Subcutaneous adipose tissue (tissue), 4 donors: ENCODE data around the gene PLVAP. TPM values are rescaled to one million over a fixed set of nuclear protein-coding genes. Genes with fewer than 3 reads are reported as not detected.

Source experiments
- CTCF ChIP-seq: fragments of 450-650 bp; IDR thresholded peaks from one replicate; pipeline ENCODE4 v1.5.1; 2016; ENCODE audit warnings: low read depth, mild to moderate bottlenecking, control low read depth, antibody characterized with exemption, moderate library complexity
- total RNA-seq, 4 donors: library from RNA; depleted of rRNA; stranded (reverse); fragments of >200 nt; gene quantifications; one replicate each; pipeline ENCODE4 v1.1.0, GENCODE V29; 2016

Gene PLVAP
- total RNA-seq, 4 donors from 2014 or later: 22.6 to 220 (median 82.6) TPM

- TF ChIP-seq CTCF: no peak
Measured at GRCh38 chr19:17325881-17326594, 51.1 kb downstream of the PLVAP start.

GRCh38 chr19:17325133-17325532 is 52.0 kb downstream of the PLVAP start:
- TF ChIP-seq CTCF: no peak

GRCh38 chr19:17324357-17325114 is 52.6 kb downstream of the PLVAP start:
- TF ChIP-seq CTCF: no peak

GRCh38 chr19:17323964-17324332 is 53.2 kb downstream of the PLVAP start:
- no peak for TF ChIP-seq CTCF

- no peak for TF ChIP-seq CTCF
Measured at GRCh38 chr19:17323300-17323963, 53.7 kb downstream of the PLVAP start.

- TF ChIP-seq CTCF: no peak
Measured at GRCh38 chr19:17322854-17323253, 54.3 kb downstream of the PLVAP start.
